Measurements from ENCODE around the gene CYFIP1.

Gene CYFIP1

GRCh38 chr15:22915866-22916515, 64.2 kb downstream of the CYFIP1 start:
- DNase-seq: no peak

- DNase-seq: no peak
Measured at GRCh38 chr15:22913646-22914380, 66.4 kb downstream of the CYFIP1 start.

- DNase-seq: no peak
Measured at GRCh38 chr15:22912256-22912655, 67.9 kb downstream of the CYFIP1 start.

GRCh38 chr15:22911306-22911705, 68.9 kb downstream of the CYFIP1 start:
- no peak for DNase-seq

GRCh38 chr15:22908830-22909229, 71.3 kb downstream of the CYFIP1 start:
- DNase-seq: no peak

- no peak for DNase-seq
Measured at GRCh38 chr15:22907161-22907950, 72.8 kb downstream of the CYFIP1 start.

GRCh38 chr15:22904736-22905135, 75.4 kb downstream of the CYFIP1 start:
- no peak for DNase-seq

GRCh38 chr15:22903961-22904534, 76.1 kb downstream of the CYFIP1 start:
- no peak for DNase-seq

- DNase-seq: no peak
Measured at GRCh38 chr15:22903427-22903826, 76.7 kb downstream of the CYFIP1 start.

GRCh38 chr15:22902981-22903380, 77.2 kb downstream of the CYFIP1 start:
- DNase-seq: no peak

GRCh38 chr15:22902578-22902977, 77.6 kb downstream of the CYFIP1 start:
- DNase-seq: no peak

GRCh38 chr15:22902046-22902445, 78.1 kb downstream of the CYFIP1 start:
- no peak for DNase-seq

GRCh38 chr15:22895465-22896190, 84.5 kb downstream of the CYFIP1 start:
- DNase-seq: no peak

GRCh38 chr15:22893881-22894280, 86.3 kb downstream of the CYFIP1 start:
- DNase-seq: no peak

GRCh38 chr15:22893081-22893480, 87.1 kb downstream of the CYFIP1 start:
- no peak for DNase-seq

- DNase-seq: no peak
Measured at GRCh38 chr15:22892333-22892732, 87.8 kb downstream of the CYFIP1 start.

- DNase-seq: no peak
Measured at GRCh38 chr15:22891426-22892210, 88.5 kb downstream of the CYFIP1 start.

- DNase-seq: no peak
Measured at GRCh38 chr15:22890296-22890695, 89.9 kb downstream of the CYFIP1 start.

- no peak for DNase-seq
Measured at GRCh38 chr15:22889146-22889818, 90.9 kb downstream of the CYFIP1 start.

- no peak for DNase-seq
Measured at GRCh38 chr15:22888120-22888859, 91.9 kb downstream of the CYFIP1 start.

All from cortex of kidney (tissue), 1 donor.